ENCODE data around the gene KLF16.

GRCh38 chr19:1871140-1871597 lies 7.8 kb upstream of the KLF16 start:
- no peak for TF ChIP-seq CTCF (IDR thresholded peaks at IDR 0.05)
- no peak for TF ChIP-seq POLR2A (IDR thresholded peaks at IDR 0.05)
- no peak for TF ChIP-seq POLR2AphosphoS5 (IDR thresholded peaks at IDR 0.05)
- no peak for TF ChIP-seq EP300 (IDR thresholded peaks at IDR 0.05)

Measured in gastroesophageal sphincter (tissue), 3 donors.